GM21515 (cell line): ENCODE measurements around the gene BANF2.
"Not testable (repeated sequence)": the region's sequence is repeated elsewhere in the genome, so short reads cannot be mapped to it uniquely, and the experiment has no call there.

ENCODE experiments used
- ATAC-seq: cut with Tn5 transposase; IDR thresholded peaks from one replicate; pipeline ENCODE4 v1.9.1; 2021; ENCODE audit not compliant: unreplicated experiment

The BANF2 gene

GRCh38 chr20:17682103-17682888 is 17.5 kb upstream of the BANF2 start, which contains the start of gene RRBP1:
Gene RRBP1 (minus strand): TSS chr20:17682242. CDS start chr20:17660507, 21,735 bp downstream.
- peak; percentile 87 for ATAC-seq

DNA sequence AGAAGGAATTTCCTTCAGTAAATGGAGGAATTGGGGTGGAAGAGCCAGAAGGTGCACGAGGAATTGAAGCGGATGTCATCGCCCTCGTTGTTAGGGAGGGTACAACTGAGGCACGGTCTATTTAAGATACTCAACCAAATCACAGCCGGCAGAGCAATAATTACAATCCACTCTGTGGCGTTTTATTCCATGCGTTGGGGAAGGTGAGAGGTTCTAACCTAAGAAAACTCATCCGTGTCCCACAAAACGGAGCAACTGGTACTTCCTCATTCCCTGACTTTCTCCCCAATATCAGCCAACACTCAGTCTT is 16.9 kb upstream of the BANF2 start:
- no peak for ATAC-seq

DNA sequence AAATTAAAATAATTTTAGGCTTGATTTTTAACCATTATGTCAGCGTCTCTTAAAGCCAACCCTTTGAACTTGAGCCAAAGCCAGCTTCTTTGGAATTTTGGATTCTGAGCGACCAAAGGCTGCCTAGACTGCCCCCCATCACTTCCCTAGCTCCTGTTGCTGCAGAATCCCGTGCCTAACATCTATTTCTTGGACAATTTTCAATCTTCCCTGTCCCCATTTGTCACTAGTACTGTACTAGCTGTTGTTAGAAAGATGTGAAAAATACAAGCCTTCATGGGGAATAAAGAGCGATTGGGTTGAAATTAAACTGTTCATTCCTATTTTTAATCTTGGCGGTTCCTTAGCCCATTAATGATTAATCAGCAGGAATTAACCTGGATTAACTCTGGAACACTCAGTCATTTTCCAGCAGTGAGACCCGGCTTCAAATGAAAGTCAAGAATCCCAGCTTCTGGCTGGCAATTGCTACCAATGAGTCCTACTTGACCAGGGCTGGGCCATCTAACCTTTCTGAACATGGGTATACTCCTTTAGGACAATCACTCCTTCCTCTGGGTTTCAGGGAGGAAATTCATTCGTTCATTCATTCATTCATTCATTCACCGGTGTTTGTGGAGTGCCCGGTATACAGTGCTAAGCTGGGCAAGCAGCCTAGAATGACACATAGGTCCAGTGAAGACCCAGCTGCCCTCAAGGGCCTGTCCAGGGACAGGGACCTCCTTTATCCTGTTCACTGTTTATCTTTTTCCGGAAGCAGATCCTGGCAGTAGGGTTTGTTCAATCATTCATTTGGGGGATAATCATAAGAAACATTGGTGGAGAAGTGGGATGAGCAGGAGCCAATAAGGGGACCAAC is 16.3 kb upstream of the BANF2 start:
- no peak for ATAC-seq

GRCh38 chr20:17684077-17684888 is 15.5 kb upstream of the BANF2 start:
- ATAC-seq, result no peak

DNA sequence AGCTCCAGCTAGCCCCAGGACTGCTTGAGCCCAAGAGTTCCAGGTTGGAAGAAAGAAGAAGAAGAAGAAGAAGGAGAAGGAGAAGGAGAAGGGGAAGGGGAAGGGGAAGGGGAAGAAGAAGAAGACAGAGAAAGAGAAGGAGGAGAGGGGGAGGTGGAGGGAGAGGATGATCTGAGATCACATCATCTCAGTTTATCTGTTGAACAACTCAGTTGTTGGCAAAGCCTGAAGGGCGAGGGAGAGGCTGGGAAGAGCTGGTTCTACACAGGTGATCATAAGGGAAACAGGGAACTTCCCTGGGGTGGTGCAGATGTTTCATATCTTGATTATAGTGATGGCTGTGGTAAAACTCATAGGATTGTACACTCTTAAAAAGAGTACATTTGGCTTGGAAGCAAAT is 14.6 kb upstream of the BANF2 start:
- ATAC-seq, result no peak

- ATAC-seq, result no peak
Measured at GRCh38 chr20:17687800-17688199, 12.0 kb upstream of the BANF2 start.

GRCh38 chr20:17688965-17689364 is 10.8 kb upstream of the BANF2 start:
- no peak for ATAC-seq

GRCh38 chr20:17690144-17690543 is 9.6 kb upstream of the BANF2 start:
- no peak for ATAC-seq

DNA sequence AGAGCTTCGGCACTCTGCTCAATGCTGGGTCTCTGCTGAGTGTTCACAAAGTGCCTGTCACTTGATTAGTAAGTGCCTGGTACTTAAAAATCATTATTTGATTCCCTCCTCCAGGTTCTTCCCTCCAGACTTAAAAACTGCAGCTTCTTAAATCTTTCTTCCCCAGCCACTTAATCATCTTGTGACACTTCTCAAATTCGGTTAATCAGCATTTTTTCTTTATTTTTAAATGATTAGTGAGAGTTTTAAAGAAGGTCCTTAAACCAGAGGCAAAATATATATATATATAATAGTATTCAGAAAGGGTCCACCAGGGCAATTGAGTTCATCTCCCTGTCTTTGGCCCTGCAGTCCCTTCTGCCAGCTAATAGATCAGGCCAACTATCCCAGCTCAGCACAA is 8.0 kb upstream of the BANF2 start:
- no peak for ATAC-seq

- ATAC-seq, result no peak
Measured at GRCh38 chr20:17693444-17694001, 6.2 kb upstream of the BANF2 start.

DNA sequence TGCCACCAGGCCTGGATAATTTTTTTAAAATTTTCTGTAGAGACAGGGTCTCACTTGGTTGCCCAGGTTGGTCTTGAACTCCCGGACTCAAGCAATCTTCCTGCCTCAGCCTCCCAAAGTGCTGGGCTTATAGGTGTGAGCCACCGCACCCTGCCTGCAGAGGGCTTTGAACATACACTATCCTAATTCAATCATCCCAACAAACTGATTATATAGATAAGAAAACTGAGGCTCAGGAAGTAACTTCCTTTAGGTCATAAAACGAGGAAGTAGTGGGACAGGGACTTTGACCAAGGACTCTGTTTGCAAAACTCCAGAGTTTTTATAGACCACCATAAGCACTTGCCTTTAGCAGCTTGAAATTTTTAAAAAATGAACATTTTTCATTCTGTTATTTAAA is 5.0 kb upstream of the BANF2 start:
- ATAC-seq, result no peak

DNA sequence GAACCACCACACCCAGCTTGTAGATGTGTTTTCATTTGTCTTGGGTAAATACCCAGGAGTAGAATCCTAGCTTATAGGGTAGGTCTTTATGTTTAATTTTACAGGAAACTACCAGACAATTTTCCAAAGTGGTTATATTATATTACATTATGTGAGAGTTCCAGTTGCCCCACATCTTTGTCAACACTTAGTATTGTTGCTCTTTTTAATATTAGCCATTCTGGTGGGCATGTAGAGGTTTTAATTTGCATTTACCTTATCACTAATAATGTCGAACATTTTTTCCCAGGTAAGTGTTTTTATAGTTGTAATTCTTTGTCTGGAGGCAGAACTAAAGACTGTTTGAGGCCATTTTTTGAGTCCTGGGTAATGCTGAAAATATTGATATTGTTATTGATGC is 3.5 kb upstream of the BANF2 start:
- no peak for ATAC-seq

DNA sequence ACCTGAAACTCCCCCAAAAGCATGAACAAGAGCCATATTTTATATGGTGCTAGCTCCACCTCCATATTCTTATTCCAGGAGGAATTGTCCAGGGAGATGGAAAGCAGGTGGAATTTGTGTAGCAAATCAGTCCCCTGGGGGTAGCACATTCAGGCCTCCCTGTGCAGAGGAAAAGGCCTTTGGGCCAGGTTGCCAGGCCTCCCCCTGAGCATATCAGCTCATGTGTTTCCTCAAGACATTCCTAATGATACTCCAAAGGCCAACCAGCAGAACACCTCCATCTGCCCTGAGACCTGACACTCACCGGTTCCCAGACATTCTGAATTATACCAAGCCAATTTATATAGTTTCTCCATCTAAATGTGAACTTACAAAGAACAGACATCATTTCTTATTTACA is 2.6 kb upstream of the BANF2 start:
- ATAC-seq, result no peak

- ATAC-seq, result no peak
Measured at GRCh38 chr20:17698384-17698783, 1.4 kb upstream of the BANF2 start.

DNA sequence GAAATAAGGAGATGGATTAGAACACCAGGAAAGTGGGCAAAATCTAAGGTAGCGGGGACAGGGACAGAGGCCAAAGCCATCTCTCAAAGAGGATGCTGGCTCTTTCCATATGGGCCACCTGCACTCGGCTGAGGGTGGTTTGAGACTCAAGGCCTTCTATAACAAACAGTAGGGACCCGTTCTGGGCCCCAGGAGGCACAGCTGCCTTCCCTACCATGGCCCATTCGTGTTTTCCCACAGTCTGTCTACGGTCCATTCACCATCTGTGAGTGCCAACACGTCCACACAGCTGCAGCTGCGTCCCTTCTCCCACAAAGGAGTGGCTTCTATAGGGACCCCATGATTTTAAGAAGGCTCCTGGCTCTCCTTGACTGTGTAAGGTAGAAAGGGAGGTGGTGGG is 871 bp downstream of the BANF2 start:
- no peak for ATAC-seq

GRCh38 chr20:17701826-17702225 is 2.1 kb downstream of the BANF2 start:
- ATAC-seq, result no peak

DNA sequence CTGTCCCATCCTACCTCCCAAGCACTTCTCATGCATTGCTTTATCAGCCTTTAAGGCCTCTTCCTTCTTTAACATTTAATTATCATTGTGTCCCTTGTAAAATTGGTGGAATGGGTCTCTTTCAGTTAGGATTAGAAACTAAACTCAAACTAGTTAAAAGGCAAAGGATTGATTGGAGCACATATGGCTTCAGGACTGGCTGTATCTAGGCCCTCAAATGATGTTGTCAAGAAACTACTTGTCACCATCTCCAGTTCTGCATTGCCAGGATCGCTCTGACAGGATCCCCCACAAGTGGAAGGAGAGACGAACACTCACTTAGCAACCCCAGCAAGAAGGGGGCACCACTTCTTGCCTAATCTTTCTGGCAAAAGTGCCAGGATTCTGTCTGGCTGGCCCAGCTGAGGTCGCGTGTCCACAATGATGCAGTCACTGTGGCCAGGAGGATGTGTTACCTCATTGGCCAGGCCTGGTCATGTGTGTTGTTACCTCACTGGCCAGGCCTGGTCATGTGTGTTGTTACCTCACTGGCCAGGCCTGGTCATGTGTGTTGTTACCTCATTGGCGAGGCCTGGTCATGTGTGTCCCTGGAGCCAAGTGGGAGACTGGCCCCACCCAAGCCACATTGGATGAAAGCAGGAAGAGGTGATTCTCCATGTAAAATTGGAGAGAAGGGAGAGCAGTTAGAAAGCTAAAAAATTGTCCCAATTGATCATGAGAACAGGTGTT is 5.0 kb downstream of the BANF2 start:
- no peak for ATAC-seq

DNA sequence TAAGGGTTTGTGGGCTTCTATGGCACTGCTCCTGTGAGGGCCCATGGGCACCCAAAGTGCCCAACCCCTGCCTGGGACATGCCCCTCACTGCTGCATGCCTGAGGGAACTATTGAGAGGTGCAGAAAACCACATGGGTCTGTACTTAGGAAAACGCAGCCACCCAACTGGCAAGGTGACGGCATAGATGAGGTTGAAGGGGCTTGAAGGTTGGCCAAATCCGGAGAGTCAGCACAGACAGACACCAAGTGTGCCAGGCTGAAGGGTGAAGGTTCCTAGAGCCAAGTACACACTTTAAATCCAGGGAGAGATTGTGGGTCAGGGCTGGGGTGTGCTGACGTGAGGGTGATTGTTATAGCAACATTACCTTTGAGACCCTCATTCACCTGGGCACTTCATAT is 6.2 kb downstream of the BANF2 start:
- ATAC-seq, result no peak

DNA sequence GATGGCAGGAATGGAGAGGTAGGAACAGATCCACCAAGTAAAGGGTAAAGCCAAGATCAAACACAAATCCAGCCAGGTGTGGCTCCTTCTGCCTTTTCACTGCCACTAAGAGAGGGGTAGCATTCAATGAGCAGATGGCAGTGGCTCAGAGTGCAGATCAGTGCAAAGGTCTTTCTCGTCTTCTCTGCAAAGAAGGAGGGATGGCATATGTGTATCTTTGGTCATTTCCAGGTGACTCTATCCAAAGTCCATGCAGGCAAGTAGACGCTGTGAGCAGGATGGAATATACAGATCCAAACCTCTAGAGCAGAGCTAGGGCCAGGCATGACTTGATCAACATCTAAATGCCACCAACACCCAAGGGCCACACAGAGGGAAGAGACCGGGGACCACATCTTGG is 6.9 kb downstream of the BANF2 start:
- no peak for ATAC-seq

- not testable (repeated sequence) for ATAC-seq
Measured at GRCh38 chr20:17707951-17708350, 8.2 kb downstream of the BANF2 start.
